A549 (cell line): ENCODE data around the gene SERPINF2. TPM values are rescaled to one million over a fixed set of nuclear protein-coding genes. Genes with fewer than 3 reads are reported as not detected.
A peak's percentile ranks its signal among the peaks of the same experiment; 100 is the strongest.

ENCODE experiments used
- ATAC-seq, 2 experiments: fragments of 200-7000 bp in 1 of 2; fragments of >200 bp in 1 of 2; cut with Nextera tagmentation in 1 of 2; cut with Tn5 transposase in 1 of 2; 3 replicates each; pipeline versions ENCODE4 v1.8.0 to v1.9.1; 2018 to 2020; ENCODE audit warnings: mild to moderate bottlenecking in 1 of 2, moderate library complexity in 1 of 2
- CTCF ChIA-PET: fragments of 300-600 bp; sonication (Branson Sonifier 250); formaldehyde crosslinking; extraction: SDS; loops from one replicate; lab custom pipeline; 2021; ENCODE audit warnings: antibody characterized with exemption, inconsistent platforms; lab: Yijun Ruan, JAX
- POLR2A ChIA-PET: fragments of 350-600 bp; formaldehyde crosslinking; extraction: SDS; loops from one replicate; lab custom pipeline; 2021; ENCODE audit warnings: antibody characterized with exemption, inconsistent platforms; lab: Yijun Ruan, JAX
- DNase-seq, 2 experiments: peaks; one replicate each; pipeline versions ENCODE4 v3.0.0 to v3.0.0-alpha.2; 2011 to 2016; ENCODE audit warnings: low read depth in 1 of 2, low spot score in 1 of 2
- FAIRE-seq: peaks from 2 replicates; lab custom pipeline; 2011; peaks lifted over from hg19 to GRCh38; lab: Jason Lieb, UNC
- H3K27ac ChIP-seq, 2 experiments: fragments of >200 bp; sonication (Bioruptor Twin); formaldehyde crosslinking; 3 replicates each; pipeline ENCODE4 v1.5.1; 2016 to 2017
- H3K4me1 ChIP-seq: fragments of >200 bp; sonication (Bioruptor Twin); formaldehyde crosslinking; 3 replicates; pipeline ENCODE4 v1.6.1; 2016
- H3K4me2 ChIP-seq: fragments of >200 bp; sonication (Bioruptor Twin); formaldehyde crosslinking; 3 replicates; pipeline ENCODE4 v1.6.1; 2016
- H3K4me3 ChIP-seq: fragments of >200 bp; sonication (Bioruptor Twin); formaldehyde crosslinking; 3 replicates; pipeline ENCODE4 v1.5.1; 2016
- H3K9me3 ChIP-seq: fragments of >200 bp; sonication (Bioruptor Twin); formaldehyde crosslinking; 3 replicates; pipeline ENCODE4 v1.6.1; 2016
- CBX2 ChIP-seq: fragments of 200-600 bp; sonication (generic); IDR thresholded peaks from 2 replicates; pipeline ENCODE4 v1.6.1; 2016; ENCODE audit warnings: low read depth, mild to moderate bottlenecking, borderline replicate concordance
- CHD2 ChIP-seq: fragments of 150-350 bp; IDR thresholded peaks from 2 replicates; pipeline ENCODE4 v1.6.1; 2014; ENCODE audit warnings: low read length; ENCODE audit not compliant: partially characterized antibody
- CHD4 ChIP-seq: fragments of 200-600 bp; sonication (generic); IDR thresholded peaks from 2 replicates; pipeline ENCODE4 v1.6.1; 2016; ENCODE audit warnings: antibody characterized with exemption, mild to moderate bottlenecking, borderline replicate concordance
- EHF ChIP-seq: fragments of 250-450 bp; sonication (Bioruptor Pico); IDR thresholded peaks from 2 replicates; pipeline ENCODE4 v1.5.0; 2020; ENCODE audit warnings: mild to moderate bottlenecking
- EHMT2 ChIP-seq: fragments of 200-600 bp; sonication (generic); IDR thresholded peaks from 2 replicates; pipeline ENCODE4 v1.6.1; 2016; ENCODE audit warnings: antibody characterized with exemption, low read depth, mild to moderate bottlenecking, moderate library complexity
- EP300 ChIP-seq, 2 experiments: fragments of >200 bp; sonication (Bioruptor Twin); formaldehyde crosslinking; IDR thresholded peaks; 2 replicates in 1 of 2; 3 replicates in 1 of 2; pipeline ENCODE4 v1.6.1; 2016 to 2017
- FOSL2 ChIP-seq, 2 experiments: fragments of 450-650 bp in 1 of 2; fragments of >200 bp in 1 of 2; sonication (Bioruptor Twin) in 1 of 2; formaldehyde crosslinking; IDR thresholded peaks; 2 replicates each; pipeline versions ENCODE4 v1.5.0 to v1.6.1; 2016 to 2020; ENCODE audit warnings: mild to moderate bottlenecking in 1 of 2, moderate library complexity in 1 of 2
- FOXS1 ChIP-seq: fragments of 250-450 bp; sonication (Bioruptor Pico); IDR thresholded peaks from 2 replicates; pipeline ENCODE4 v1.5.0; 2020; ENCODE audit warnings: mild to moderate bottlenecking, moderate library complexity
- JUNB ChIP-seq: fragments of >200 bp; sonication (Bioruptor Twin); formaldehyde crosslinking; IDR thresholded peaks from 2 replicates; pipeline ENCODE4 v1.6.1; 2016
- KDM5A ChIP-seq: fragments of 200-600 bp; sonication (generic); IDR thresholded peaks from 2 replicates; pipeline ENCODE4 v1.6.1; 2016; ENCODE audit warnings: antibody characterized with exemption, mild to moderate bottlenecking
- MAFK ChIP-seq: fragments of 450-650 bp; IDR thresholded peaks from 2 replicates; pipeline ENCODE4 v1.6.1; 2014; ENCODE audit not compliant: partially characterized antibody
- MYC ChIP-seq: IDR thresholded peaks from 2 replicates; pipeline ENCODE4 v1.6.1; 2012; ENCODE audit warnings: mild to moderate bottlenecking, inconsistent platforms, low read length, improper control_type of control experiment, borderline replicate concordance
- NPAS2 ChIP-seq: fragments of 250-450 bp; sonication (Bioruptor Pico); IDR thresholded peaks from 2 replicates; pipeline ENCODE4 v1.8.0; 2022; ENCODE audit warnings: mild to moderate bottlenecking, moderate library complexity, borderline replicate concordance
- PHF8 ChIP-seq: fragments of 200-600 bp; sonication (generic); IDR thresholded peaks from 2 replicates; pipeline ENCODE4 v1.6.1; 2016; ENCODE audit warnings: low read depth, mild to moderate bottlenecking, antibody characterized with exemption, moderate library complexity, borderline replicate concordance
- RAD21 ChIP-seq, 2 experiments: fragments of >200 bp in 1 of 2; sonication (Bioruptor Twin) in 1 of 2; formaldehyde crosslinking in 1 of 2; IDR thresholded peaks in 1 of 2; conservative IDR thresholded peaks in 1 of 2; 2 replicates in 1 of 2; 3 replicates in 1 of 2; pipeline ENCODE4 v1.6.1; 2012 to 2018; ENCODE audit warnings: inconsistent platforms in 1 of 2
- RARB ChIP-seq: fragments of 250-450 bp; sonication (Bioruptor Pico); IDR thresholded peaks from 2 replicates; pipeline ENCODE4 v1.8.0; 2021; ENCODE audit warnings: mild to moderate bottlenecking, moderate library complexity
- RFX5 ChIP-seq: fragments of 450-650 bp; IDR thresholded peaks from 2 replicates; pipeline ENCODE4 v1.7.1; 2014; ENCODE audit warnings: antibody characterized with exemption, mild to moderate bottlenecking, moderate library complexity
- RNF2 ChIP-seq: fragments of 200-600 bp; sonication (generic); IDR thresholded peaks from 2 replicates; pipeline ENCODE4 v1.6.1; 2016; ENCODE audit warnings: low read depth, mild to moderate bottlenecking, antibody characterized with exemption, moderate library complexity, borderline replicate concordance
- SMC3 ChIP-seq: fragments of >200 bp; sonication (Bioruptor Twin); formaldehyde crosslinking; IDR thresholded peaks from 3 replicates; pipeline ENCODE4 v1.6.1; 2018; ENCODE audit warnings: inconsistent platforms
- TFCP2L1 ChIP-seq: fragments of 250-450 bp; sonication (Bioruptor Pico); IDR thresholded peaks from 2 replicates; pipeline ENCODE4 v1.5.0; 2021; ENCODE audit warnings: mild to moderate bottlenecking
- TP53 ChIP-seq: fragments of 250-450 bp; sonication (Bioruptor Pico); IDR thresholded peaks from 2 replicates; pipeline ENCODE4 v1.5.0; 2021; ENCODE audit warnings: mild to moderate bottlenecking, moderate library complexity
- WGBS: methylation state at CpG from one replicate; pipeline ENCODE4 v1.1.6; 2017; ENCODE audit errors: missing lambda C conversion rate; 5-methylcytosine and 5-hydroxymethylcytosine counted together
- polyA plus RNA-seq, 4 experiments: library from polyadenylated mRNA; depleted of rRNA in 3 of 4; stranded (reverse); fragments of >200 nt; fragmentation: RNase III in 1 of 4; extraction: RNeasy Plus Mini Kit Qiagen cat#74134 plus additional on column Dnase treatment in 1 of 4; gene quantifications; 2 replicates in 3 of 4; 3 replicates in 1 of 4; pipeline ENCODE4 v1.2.3, GENCODE V29; 2011 to 2017
- TF ChIP-seq, protein P1 (sequence below): fragments of 200-600 bp; sonication (generic); IDR thresholded peaks from 2 replicates; pipeline ENCODE4 v1.6.1; 2016; ENCODE audit warnings: antibody characterized with exemption, mild to moderate bottlenecking, moderate library complexity
- TF ChIP-seq, protein P2 (sequence below): IDR thresholded peaks from 2 replicates; pipeline ENCODE4 v1.6.1; 2012; ENCODE audit warnings: low read depth, borderline replicate concordance

The SERPINF2 gene
- polyA plus RNA-seq, 2 of the 4 experiments (the other 2 are of a cell fraction) = 2.1 to 2.9 TPM

DNA sequence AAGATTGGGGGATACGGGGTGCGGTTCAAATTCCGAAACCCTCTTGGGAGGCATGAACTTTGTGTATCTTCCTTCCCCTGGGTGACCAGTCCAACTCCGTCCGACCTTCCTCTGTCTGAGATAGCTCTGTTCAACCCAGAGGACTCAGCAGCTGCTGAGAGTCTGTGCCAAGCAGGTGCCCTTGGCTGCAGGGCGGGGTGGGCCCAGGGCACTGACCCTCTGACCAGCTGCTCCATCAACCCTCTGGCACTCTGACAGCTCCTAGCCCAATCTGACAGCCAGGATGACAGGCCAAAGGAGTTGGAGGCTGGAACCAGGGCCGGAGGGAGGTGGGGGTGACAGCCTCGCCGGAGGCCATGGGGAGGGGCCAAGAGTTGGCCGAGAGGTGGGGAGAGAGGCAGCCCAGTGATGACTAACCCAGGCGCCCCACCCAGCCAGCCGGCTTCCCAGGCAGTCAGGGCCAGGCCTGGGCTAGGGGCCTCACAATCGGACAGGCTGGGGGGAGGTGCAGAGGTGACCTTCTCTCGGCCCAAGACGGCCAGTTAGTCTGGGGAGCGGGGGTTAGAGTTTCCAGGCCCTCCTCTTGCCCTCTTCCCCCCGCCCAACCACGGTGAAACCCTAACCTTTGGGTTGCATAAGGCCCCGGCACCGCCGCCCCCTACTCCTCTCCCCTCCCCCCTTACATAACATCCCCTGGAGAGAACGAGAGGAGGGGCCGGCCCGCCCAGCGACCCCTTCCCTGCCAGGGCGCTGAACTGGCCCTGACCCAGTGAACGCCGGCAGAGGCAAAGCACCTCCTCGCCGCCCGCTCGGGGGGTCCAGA, 27.5 kb upstream of the SERPINF2 start (continued):
- TF ChIP-seq PHF8 (no peak), EP300 (IDR thresholded peaks at IDR 0.05) (no peak), FOSL2 (IDR thresholded peaks at IDR 0.05) (no peak), FOSL2 (CRISPR knock-in tag; IDR thresholded peaks at IDR 0.05) (peak; percentile 87), CHD2 (peak; percentile 14), EHF (CRISPR knock-in tag) (peak; percentile 47; the same call in 1 of the 2 replicates), JUNB (no peak), TP53 (peak; percentile 94; the same call in 1 of the 2 replicates), MAFK (no peak), SMC3 (no peak), RARB (CRISPR knock-in tag) (peak; percentile 73; the same call in 1 of the 2 replicates), TFCP2L1 (CRISPR knock-in tag) (peak; percentile 91; the same call in 1 of the 2 replicates), RNF2 (no peak), CHD4 (no peak), NPAS2 (no peak), KDM5A (no peak), CBX2 (no peak), EHMT2 (no peak), MYC (no peak; the same call in 1 of the 2 replicates), RFX5 (peak; percentile 46; the same call in 1 of the 2 replicates)
- TF ChIP-seq, protein P1, sequence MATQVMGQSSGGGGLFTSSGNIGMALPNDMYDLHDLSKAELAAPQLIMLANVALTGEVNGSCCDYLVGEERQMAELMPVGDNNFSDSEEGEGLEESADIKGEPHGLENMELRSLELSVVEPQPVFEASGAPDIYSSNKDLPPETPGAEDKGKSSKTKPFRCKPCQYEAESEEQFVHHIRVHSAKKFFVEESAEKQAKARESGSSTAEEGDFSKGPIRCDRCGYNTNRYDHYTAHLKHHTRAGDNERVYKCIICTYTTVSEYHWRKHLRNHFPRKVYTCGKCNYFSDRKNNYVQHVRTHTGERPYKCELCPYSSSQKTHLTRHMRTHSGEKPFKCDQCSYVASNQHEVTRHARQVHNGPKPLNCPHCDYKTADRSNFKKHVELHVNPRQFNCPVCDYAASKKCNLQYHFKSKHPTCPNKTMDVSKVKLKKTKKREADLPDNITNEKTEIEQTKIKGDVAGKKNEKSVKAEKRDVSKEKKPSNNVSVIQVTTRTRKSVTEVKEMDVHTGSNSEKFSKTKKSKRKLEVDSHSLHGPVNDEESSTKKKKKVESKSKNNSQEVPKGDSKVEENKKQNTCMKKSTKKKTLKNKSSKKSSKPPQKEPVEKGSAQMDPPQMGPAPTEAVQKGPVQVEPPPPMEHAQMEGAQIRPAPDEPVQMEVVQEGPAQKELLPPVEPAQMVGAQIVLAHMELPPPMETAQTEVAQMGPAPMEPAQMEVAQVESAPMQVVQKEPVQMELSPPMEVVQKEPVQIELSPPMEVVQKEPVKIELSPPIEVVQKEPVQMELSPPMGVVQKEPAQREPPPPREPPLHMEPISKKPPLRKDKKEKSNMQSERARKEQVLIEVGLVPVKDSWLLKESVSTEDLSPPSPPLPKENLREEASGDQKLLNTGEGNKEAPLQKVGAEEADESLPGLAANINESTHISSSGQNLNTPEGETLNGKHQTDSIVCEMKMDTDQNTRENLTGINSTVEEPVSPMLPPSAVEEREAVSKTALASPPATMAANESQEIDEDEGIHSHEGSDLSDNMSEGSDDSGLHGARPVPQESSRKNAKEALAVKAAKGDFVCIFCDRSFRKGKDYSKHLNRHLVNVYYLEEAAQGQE = peak; percentile 6; the same call in 1 of the 2 replicates
- TF ChIP-seq, protein P2, sequence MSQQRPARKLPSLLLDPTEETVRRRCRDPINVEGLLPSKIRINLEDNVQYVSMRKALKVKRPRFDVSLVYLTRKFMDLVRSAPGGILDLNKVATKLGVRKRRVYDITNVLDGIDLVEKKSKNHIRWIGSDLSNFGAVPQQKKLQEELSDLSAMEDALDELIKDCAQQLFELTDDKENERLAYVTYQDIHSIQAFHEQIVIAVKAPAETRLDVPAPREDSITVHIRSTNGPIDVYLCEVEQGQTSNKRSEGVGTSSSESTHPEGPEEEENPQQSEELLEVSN = no peak

DNA sequence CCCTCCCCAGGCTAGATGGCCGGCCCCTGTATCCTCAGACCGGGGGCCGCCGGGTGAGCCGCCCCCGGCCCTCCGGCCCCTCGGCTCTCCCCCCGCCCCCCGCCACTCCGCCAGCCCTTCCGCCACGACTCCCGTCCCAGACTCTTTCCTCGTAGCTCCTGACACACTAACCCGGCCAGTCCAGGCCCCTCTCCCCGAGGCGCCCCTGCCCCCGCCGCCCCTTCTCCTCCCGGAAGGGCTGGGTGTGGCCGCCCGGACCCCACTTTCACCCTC, 26.9 kb upstream of the SERPINF2 start:
- no peak for ATAC-seq
- Histone ChIP-seq H3K4me3 (peak overlapping the region; percentile 87), H3K4me1 (peaks cover 54% of the 10 kb centered on the region), H3K4me2 (peak overlapping the region; percentile 99), H3K9me3 (no peaks in the 10 kb centered on the region)
- POLR2A ChIA-PET = interaction anchor here (0.7 to 3.4 kb wide), 20 partner anchors 8 to 329 kb away, joined by 3 to 43 read pairs (median 10); partner anchors contain the start of genes PRPF8, RILP and SLC43A2
- TF ChIP-seq RAD21 (conservative IDR thresholded peaks at IDR 0.05 in 1 of 2, IDR thresholded peaks at IDR 0.05 in 1 of 2) (no peak), RNF2 (no peak), PHF8 (peak; percentile 93), FOXS1 (CRISPR knock-in tag) (no peak)
- TF ChIP-seq, all 56 proteins: peak for 1
- 0% methylated on average over 1 of the region's 23 CpGs for WGBS
- no peak for DNase-seq
- H3K27ac ChIP-seq = peak overlapping the region; percentile 93 to 95
- no peak for FAIRE-seq
- CTCF ChIA-PET = interaction anchor here (0.9 to 23.8 kb wide), 11 partner anchors 15 to 326 kb away, joined by 3 to 591 read pairs (median 6); partner anchors contain the start of genes OVCA2, RILP and SERPINF1
